Gastrocnemius medialis (tissue), 4 donors: ENCODE data around the gene TEN1.
A peak's percentile ranks its signal among the peaks of the same experiment; 100 is the strongest.

Experiments used
- CTCF ChIP-seq, 5 experiments: fragments of 450-650 bp in 3 of 5; fragments of 200-600 bp in 2 of 5; sonication (generic) in 2 of 5; IDR thresholded peaks in 4 of 5; conservative IDR thresholded peaks in 1 of 5; 1 replicate in 4 of 5; 2 replicates in 1 of 5; pipeline ENCODE4 v1.5.1; 2016 to 2019; ENCODE audit warnings: antibody characterized with exemption in 5 of 5, mild to moderate bottlenecking in 3 of 5, moderate library complexity in 3 of 5
- POLR2A ChIP-seq, 2 donors: fragments of 450-650 bp; IDR thresholded peaks; one replicate each; pipeline ENCODE4 v1.6.1; 2017; ENCODE audit warnings: antibody characterized with exemption in 2 of 2, mild to moderate bottlenecking in 2 of 2, moderate library complexity in 2 of 2

- peak; percentile 72 to 88 (median 81) for TF ChIP-seq CTCF (IDR thresholded peaks at IDR 0.05 in 4 of 5, conservative IDR thresholded peaks at IDR 0.05 in 1 of 5)
- no peak for TF ChIP-seq POLR2A (IDR thresholded peaks at IDR 0.05)
These were observed 26.5 kb downstream of the TEN1 start for GRCh38 chr17:76005263-76006149.
